ELF-1 (cell line): ENCODE measurements around the gene PDGFRB.
"Not testable (repeated sequence)": the region's sequence is repeated elsewhere in the genome, so short reads cannot be mapped to it uniquely, and the experiment has no call there.

Experiments used
- DNase-seq: peaks from one replicate; pipeline ENCODE4 v3.0.0-alpha.2; 2016; ENCODE audit warnings: low read depth, low spot score

PDGFRB gene

DNA sequence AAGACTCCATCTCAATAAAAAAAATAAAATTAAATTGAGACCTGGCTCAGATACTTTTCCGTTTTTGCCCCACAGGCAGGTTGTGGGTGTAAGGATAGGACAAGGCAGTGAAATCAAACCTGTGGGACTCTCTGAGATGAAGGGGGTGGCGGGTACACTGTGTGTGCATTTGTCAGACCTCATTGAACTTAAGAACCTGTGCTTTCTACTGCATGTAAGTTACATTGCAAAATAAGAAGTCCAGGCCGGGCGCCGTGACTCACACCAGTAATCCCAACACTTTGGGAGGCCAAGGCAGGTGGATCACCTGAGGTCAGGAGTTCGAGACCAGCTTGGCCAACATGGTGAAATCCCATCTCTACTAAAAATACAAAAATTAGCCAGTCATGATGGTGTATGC, 70.9 kb downstream of the PDGFRB start:
- DNase-seq = not testable (repeated sequence)

DNA sequence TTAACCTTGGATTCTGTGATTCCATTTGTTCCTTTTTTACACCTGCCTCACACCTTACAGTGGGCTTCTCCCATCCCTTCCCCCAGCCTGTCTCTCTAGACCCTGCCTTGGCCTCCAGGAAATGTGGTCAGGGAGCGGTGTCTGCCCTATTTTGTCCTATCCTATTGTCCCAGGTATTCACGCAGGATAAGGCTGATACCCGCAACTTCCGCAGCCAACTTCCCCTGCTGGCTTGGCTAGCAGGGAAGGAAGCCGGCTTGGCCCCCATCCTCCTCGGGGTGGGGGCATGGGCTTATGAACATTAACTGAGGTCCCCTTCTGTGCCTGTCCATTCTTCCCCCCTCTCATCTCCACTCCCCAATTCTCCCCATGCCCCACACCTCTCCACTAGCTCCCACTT, 72.8 kb downstream of the PDGFRB start:
- DNase-seq = no peak

DNA sequence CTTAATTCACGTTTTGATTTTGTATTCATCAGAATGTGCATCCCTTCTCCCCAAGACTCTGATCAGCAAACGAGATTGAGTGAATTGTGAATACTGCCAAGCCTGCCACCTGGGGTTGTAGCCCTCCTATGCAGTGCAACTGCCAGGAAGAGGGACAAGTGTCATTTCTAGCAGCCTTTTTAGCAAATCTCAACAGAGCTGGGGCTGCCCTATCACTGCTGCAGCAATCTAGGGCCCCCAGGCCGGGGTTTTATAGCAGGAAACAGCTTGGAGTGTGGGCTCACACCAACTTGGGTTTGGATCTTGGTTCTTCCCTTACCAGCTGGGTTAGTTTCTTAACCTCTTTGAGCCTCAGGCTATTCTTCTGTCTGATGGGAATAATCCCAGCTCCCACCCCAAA, 73.3 kb downstream of the PDGFRB start:
- no peak for DNase-seq

DNA sequence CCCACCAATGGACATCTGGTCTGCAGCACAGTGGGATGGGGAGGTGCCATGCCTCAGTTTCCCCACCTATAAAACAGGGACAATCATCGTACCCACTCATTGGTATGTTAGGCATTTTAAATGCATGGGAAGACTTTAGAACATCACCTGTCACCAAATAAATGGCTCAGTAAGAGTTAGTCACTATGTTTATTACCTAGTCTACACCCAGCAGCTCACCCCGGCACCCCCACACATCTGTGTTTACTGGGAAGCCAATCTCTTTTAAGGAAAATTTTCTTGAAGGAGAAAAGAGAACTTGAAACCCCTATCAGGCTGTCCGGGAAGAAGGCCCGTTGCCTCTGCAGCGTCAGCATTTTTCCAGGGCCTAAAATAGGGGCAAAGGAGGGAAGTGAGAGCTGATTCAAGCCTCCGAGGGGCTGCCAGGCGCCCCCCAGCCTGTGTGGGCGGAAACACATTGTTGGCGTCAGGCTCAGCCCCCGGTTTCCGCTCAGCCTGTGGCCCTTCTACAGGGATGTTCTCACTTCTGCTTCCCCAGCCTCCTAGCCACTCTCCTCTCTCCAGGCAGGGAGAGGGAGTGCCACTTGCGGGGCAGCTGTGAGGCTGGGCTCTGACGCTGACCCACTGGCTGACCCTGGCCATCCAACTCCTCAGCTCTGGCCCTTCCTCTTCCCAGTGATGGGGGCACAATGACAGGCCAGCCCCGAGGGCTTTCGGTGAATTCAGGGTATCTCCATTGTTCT, 73.9 kb downstream of the PDGFRB start:
- DNase-seq = no peak

DNA sequence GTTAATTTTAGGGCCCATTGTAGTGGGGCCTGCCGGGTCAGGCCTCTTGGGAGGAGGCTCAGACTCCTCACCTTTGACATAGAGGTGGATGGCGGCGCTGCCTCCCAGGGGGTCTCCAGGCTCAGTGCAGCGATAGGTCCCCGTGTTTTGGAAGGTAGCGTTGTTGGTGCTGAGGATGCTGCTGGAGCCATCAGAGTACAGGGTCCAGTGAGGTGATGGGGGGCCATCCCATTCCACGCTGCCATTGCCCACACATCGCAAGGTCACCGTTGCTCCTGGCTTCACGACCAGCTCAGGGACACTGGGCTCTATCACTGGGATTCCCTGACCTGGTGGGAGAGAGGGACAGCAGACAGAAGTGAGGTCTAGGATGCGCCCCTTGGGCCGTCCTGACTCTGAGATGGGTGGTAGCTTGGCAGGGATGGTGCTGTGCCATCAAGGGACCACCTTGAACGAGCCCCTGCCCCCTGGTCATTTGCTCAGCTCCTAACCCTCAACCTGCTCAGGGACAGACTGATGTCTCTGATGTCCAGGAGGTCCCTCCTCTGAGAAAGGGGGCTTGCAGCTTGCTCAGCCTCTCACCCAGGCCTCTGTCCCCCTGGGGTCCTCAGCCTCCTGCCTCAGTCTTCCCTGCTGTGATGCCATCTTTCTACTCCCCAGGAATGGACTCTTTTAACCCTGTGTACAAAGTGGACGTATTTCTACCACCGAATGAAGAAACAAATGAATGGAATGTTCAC, 74.8 kb downstream of the PDGFRB start:
- DNase-seq = no peak

DNA sequence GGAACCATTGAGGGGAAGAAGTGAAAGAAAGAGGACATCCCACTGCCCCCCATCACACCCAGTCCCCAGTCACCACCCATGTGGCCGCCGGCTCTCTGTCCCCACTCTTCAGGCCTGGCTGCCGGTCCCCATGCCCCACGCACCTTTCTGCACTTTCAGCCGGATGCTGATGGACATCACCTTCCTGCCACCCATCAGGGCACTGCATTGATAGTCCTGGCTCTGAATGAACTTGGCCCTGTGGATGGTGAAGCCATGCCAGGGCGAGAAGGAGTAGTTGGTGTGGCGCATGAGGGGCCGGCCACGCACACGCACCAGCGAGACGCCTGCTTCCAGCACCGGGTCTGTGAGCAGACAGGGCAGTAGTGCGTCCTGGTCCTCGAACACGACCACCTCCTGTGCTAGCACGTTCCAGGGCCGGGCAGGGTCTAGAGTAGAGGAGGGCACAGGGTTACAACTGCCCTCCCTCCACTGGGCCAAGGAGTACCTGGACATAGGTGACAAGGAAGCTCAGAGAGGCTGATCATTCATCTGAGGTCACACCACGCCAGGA, 75.7 kb downstream of the PDGFRB start:
- no peak for DNase-seq

DNA sequence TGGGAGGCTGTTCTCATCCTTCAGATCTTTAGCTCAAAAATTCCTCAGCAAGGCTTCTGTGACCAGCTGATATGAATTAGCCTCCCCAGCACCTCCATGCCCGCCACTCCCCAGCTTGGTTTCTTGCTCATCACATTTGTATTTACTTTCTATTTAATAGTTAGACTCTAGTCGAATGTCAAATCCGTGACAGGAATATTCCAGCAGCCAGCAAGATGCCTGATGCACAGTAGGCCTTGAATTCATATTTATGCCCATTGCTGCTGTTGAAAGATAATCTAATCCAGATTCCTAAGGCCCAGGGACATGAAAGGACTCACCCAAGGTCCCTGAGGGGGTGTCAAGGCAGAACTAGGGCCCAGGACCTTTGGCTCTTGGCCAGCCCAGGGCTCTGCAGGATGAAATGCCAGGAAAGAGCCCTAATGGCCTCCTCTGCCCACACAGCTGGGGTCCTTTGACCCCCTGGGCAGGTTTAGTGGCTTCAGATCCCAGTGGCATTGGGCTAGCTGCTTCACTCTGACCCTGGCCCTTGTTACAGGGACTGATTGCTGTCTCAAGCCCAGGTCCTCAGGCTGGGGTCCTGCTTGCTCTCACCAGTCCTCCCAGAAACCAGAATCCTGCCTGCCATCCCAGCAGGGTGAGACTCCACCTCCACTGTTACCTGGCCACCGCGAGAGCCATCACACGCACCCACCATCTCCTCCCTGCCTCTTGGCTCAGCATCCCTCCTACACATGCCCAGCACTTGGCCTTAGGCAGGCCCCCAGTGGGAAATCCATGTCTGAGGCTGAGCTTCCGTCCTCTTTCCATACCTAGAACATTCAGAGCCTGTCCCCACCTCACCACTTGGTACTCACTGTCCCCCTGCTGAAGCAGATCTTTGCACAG, 76.6 kb downstream of the PDGFRB start:
- no peak for DNase-seq

DNA sequence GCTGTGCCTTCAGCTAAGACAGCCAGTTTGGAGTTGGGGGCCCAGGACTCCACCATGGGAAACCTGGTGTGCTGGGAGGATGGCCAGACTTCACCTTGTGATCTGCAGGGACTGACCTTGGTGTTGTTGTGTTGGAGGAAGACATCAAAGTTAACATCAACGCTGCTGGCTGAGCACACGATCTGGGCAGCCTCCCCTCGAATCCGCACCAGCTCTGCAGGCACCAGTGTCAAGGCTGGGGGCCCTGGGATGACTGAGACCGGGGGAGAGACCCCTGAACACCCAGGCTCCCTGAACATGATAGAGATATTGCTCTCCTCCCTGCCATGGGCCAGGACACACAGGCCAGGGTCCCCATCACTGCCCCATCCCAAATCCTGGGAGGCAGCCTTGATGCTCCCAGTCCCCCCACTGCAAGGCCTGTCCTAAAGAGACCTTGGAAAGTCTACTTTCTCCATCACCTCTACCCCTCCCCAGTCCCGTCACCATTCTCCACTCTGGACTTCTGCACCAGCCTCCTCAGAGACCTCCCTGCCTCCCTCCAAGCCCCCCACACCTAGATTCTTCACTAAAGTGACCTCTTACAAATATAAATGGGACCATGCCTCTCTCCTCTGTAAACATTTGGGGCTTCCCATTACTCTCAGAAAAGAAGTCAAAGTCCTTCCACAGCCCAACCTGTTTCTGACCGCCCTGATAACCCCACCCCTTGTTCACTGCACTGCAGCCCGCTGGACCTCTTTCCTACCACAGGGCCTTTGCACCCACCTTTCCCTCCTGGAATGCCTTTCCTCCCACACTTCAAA, 77.4 kb downstream of the PDGFRB start:
- no peak for DNase-seq

DNA sequence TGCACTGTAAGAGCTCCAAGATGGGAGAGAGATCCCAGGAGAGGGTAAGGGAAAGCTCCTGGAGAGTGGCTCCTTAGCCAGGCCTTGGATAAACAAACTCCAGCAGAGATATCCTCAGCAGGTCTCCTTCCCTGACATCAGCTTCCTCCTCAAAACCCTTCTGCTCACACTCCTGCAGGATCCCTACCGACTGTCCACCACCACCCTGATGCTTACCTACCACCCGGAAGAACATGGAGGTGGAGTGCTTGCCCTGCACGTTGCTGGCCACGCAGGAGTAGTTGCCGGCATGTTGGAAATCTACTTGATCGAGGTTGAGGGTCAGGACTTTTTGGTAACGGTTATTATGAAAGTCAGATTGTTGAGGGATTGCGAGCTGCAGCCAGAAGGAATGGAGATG, 78.6 kb downstream of the PDGFRB start:
- no peak for DNase-seq

DNA sequence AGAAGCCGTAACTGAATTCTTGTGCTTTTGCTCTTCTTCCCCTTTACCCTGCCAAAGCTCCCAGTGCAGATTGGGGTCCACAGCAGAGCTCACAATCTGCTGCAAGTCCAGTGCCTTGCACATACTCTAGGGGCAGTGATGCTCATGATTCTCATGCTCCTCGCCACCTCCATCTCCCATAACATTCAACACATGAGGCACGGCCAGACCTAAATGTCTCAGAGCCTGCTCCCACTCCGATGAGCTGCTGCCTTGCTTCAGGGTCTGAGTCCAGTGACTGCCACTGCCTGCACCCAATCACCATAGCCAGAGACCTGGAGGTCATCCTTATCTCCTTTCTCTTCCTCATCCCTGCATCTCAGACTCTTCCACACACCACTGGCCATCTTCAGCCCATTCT, 79.8 kb downstream of the PDGFRB start:
- DNase-seq = no peak

DNA sequence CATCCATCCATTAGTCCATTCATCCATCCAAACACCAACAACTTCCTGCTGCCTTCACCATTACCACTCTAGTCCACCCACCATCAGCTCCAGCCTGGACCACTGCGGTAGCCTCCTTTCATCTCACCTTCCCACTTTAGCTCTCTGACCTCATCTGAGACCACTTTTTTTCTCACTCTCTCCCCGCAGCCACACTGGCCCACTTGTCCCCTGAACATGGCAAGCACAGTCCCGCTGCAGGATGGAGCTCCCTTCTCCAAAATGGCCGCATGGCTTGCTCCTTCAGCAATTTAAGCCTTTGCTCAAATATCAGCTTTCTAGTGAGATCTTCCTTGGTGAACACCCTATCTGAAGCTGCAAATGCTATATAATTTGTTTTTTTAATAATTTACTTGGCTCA, 80.4 kb downstream of the PDGFRB start:
- no peak for DNase-seq

DNA sequence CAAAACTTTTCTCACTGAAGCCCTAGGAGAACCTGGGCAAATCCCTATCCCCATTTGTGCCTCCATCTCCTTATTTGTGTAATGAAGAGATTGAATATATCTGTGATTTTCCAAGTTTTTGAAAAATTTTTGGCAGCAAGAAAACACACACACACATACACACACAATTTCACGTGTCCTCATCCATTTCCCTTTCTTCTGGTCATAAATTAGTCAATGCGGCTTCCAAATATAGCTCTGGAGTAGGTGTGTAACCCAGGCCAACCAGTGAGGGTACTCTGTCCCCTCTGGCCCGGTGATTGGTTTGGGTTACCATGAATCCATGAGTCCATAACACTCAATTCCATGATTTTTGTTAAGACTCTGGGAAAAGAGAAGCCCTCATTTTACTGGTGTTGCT, 82.0 kb downstream of the PDGFRB start:
- no peak for DNase-seq

DNA sequence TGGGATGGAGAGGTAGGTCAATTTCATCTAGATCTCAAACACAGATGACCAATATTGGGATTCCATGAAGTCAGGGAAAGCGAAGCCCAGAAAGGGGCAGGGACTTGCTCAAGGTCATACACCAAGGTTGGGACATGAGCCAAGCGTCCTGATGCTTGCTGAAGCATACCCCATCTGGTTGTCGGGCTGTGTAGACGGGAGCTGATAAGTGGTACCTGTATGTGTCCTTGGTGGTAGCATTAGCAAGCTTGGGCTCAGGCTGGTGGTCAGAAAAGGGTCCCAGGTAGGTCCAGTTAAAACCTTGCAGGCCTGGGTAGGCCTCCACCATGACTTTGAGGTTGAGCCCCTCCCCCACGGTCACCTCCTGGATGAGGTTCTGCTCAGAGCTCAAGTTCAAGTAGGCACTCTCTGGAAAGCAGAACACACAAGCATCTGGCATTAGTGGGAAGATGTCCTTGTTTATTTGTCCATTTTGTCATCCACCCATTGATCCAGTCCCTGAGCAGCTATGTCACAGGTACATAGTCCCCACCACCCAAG, 82.5 kb downstream of the PDGFRB start:
- no peak for DNase-seq

DNA sequence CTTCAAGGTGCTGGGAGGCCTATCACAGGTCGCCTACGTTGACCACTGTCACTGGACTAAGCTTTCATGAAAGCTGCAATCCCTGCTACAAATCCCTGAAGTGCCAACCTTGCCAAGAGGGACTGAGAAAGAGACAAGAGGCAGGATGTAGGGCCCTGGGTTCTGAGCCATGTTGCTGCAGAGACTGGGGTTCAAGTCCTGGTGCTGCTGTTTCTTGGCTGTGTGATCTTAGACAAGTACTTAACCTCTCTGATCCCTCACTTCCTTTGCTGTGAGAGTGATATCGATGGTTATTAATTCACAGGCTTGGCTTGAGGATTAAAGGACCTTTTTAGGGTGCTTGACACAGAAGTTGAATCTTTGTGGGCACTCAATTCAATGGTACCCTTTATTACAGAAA, 84.8 kb downstream of the PDGFRB start:
- DNase-seq = no peak

DNA sequence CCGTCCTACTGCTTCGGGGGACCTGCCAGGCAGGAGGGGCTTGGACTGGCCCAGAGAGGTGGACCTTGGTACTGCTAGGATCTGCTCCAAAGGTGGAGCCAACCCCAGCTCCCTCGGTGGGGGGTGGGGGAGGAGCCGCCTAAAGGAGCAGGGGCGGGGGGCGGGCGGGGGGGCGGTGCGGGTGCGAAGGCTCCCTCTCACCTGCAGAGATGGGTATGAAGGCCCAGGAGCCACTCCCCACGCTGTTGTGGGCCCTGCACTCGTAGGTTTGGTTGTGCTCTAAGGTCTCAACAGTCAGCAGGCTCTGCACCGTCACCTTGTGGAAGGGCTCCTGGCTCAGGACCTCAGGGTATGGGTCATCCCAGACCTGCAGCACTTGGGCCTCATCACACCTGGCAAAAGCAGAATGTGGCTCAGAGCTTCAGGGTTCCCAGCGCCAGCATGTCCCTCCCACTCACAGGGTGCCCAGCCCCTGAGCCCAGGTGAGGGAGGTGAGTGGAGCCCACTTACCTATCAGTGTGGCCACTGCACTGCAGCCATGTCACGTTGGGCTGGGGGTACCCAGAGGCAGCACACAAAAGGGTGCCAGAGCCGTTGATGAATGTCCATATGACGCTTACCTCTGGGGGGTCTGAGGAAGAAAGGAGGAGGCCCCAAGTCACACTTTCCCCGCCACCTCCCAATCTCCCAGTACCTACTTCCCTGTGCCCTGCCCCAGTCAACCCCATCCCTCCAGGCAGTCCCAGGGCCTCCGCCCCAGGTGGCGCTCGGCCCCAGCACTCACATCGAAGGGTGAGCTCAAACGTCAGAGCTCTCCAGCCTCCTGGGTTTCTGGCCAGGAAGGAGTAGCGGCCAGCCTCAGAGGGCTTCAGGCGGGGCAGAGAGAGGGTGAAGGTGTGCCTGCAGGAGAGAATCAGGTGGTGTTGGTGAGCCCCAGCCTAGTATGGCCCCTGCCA, 85.7 kb downstream of the PDGFRB start:
- peak; percentile 67 for DNase-seq

DNA sequence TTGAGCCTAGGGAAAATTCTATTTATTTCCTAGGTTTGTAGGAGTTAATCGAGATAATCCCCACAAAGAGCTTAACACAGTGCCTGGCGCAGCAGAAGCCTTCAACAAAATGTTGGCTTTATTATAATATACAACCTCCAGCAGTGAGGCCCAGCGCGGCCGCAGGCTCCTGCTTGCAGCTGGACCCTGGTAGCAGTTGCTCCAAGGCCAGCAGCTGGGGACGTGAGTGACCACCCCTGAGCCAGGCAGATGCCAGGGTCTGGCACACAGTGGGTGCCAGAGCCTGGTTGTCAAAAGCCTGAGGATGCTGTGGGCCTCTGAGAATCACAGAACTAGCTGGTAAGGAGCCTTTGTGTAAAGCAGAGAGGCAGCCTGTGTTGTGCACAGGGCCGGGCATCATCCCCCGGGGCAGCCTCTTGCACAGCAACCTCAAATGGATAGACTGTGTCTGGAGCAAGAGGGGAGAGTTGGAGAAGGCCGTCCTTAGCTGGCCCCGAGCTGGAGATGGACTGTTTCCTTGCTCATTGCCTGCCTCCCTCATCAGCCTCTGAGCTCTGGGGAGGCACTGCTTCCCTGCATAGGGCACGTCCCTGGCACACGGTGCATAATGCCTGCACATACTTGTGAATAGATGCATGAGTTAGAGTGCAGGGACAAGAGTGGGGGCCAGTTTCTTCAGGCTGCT, 86.5 kb downstream of the PDGFRB start:
- DNase-seq = no peak

DNA sequence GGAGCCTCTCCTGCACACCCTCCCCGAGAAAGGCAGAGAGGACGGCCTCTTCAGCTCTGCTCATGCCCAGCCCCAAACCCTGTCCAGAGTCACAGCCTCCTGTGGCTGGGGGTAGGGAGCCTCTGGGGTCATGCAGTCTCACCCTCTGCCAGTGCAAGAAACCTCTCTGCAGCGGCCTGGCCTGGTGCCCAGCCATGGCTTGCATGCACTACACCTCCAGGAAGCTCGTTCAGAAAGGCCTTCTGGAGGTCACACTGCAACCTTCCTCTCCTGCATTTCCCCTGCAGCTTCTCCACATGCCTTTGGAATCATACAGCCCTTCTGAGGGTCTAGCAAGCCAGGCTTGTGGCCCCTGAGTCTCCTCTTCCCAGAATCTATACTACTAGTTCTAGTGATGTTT, 87.2 kb downstream of the PDGFRB start:
- no peak for DNase-seq

DNA sequence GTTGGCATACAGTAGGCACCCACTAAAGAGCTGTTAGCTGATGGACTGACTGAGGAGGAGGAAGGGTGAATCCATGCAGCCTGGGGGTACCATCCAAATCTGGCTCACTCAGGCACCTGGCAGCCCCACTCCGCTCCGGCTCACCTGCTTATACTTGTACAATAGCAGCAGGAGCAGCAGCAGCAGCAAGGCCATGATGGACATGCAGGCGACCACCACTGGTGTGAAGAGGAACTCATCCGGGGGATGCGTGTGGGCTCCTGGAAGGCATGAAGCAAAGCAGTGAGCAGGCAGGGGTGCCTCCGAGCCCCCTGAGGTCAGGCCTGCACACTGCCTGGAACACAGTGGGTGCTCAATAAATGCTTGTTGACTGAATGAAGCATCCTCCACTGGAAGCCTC, 87.6 kb downstream of the PDGFRB start:
- DNase-seq = no peak

DNA sequence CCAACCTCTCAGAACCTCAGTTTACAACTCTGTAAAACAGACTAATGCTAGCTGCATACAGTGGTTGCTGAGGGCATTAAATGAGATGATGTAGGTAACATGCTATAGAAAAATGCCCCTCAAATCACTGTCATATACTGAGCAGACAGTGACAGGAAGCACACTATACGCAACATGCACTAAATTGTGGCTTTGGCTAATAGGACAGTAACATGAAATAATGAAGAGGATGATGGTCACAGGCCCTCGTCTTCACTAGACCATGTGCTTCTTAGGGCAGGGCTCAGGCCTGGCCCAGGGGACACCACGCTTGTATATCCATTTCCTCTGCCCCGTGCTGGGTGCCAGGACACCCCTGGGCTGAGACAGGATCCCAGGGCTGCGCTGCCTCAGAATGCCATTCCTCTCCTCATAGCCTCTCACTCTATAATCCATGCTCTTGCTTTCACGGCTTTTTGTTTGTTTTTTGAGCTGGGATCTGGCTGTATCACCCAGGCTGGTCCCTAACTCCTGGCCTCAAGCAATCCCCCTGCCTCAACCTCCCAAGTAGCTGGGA, 88.2 kb downstream of the PDGFRB start:
- no peak for DNase-seq
